Stimulated activated CD8-positive, alpha-beta memory T cell treated with anti-CD3 and anti-CD28 coated beads, Interleukin-15, amount 100 ng/mL, for 4 hours (primary cell): ENCODE measurements around the gene DNAH12.

Source experiments
- DNase-seq, 2 donors: peaks; one replicate each; pipeline ENCODE4 v3.0.0-alpha.2; 2020; ENCODE audit warnings: low read depth in 2 of 2

Gene DNAH12

GRCh38 chr3:57544181-57545125 lies at the start of gene DNAH12:
DNAH12 (minus strand) TSS chr3:57544344; CDS start chr3:57542870, 1,474 bp downstream.
- DNase-seq, result no peak

GRCh38 chr3:57592306-57592705 lies 48.2 kb upstream of the DNAH12 start:
- DNase-seq, result no peak

GRCh38 chr3:57587905-57588304 lies 43.8 kb upstream of the DNAH12 start:
- no peak for DNase-seq

GRCh38 chr3:57586778-57587177 lies 42.6 kb upstream of the DNAH12 start:
- no peak for DNase-seq

- no peak for DNase-seq
Measured at GRCh38 chr3:57583544-57583943, 39.4 kb upstream of the DNAH12 start.

- no peak for DNase-seq
Measured at GRCh38 chr3:57582474-57583168, 38.5 kb upstream of the DNAH12 start.

- no peak for DNase-seq
Measured at GRCh38 chr3:57577801-57578200, 33.7 kb upstream of the DNAH12 start.

GRCh38 chr3:57575966-57576626 lies 32.0 kb upstream of the DNAH12 start:
- DNase-seq, result no peak

- no peak for DNase-seq
Measured at GRCh38 chr3:57572096-57572495, 28.0 kb upstream of the DNAH12 start.

GRCh38 chr3:57570878-57571277 lies 26.7 kb upstream of the DNAH12 start:
- DNase-seq, result no peak

GRCh38 chr3:57569859-57570450 lies 25.8 kb upstream of the DNAH12 start:
- DNase-seq, result no peak

- DNase-seq, result no peak
Measured at GRCh38 chr3:57559526-57559925, 15.4 kb upstream of the DNAH12 start.

GRCh38 chr3:57557085-57557537 lies 13.0 kb upstream of the DNAH12 start:
- DNase-seq, result no peak

GRCh38 chr3:57556459-57557084 lies 12.4 kb upstream of the DNAH12 start:
- DNase-seq, result peak in 1 of 2 donors; percentile 2

- peak; percentile 70 for DNase-seq
Measured at GRCh38 chr3:57555738-57556458, 11.8 kb upstream of the DNAH12 start, which contains the start of gene PDE12. PDE12 (plus strand) TSS chr3:57556274; CDS start chr3:57556380, 106 bp downstream.

- no peak for DNase-seq
Measured at GRCh38 chr3:57555306-57555705, 11.2 kb upstream of the DNAH12 start.

GRCh38 chr3:57546616-57547015 lies 2.5 kb upstream of the DNAH12 start:
- DNase-seq, result no peak

GRCh38 chr3:57545636-57546268 lies 1.6 kb upstream of the DNAH12 start:
- DNase-seq, result no peak

- no peak for DNase-seq
Measured at GRCh38 chr3:57538465-57538864, 5.7 kb downstream of the DNAH12 start.

- DNase-seq, result no peak
Measured at GRCh38 chr3:57530071-57530608, 14.0 kb downstream of the DNAH12 start.
